ENCODE data around the gene CCDC70. TPM values are rescaled to one million over a fixed set of nuclear protein-coding genes. Genes with fewer than 3 reads are reported as not detected.

Gene CCDC70
- total RNA-seq, 1 experiment from 2014 or later = not detected

GRCh38 chr13:51879133-51879532, 17.4 kb downstream of the CCDC70 start:
- Histone ChIP-seq H3K27ac (ENCODE audit: low read depth, low read length, poor library complexity, severe bottlenecking) (no peak overlapping the region), H3K4me1 (ENCODE audit: insufficient read depth, low read length, poor library complexity, severe bottlenecking) (no peaks in the 10 kb centered on the region), H3K36me3 (ENCODE audit: insufficient read depth, low read length, poor library complexity, severe bottlenecking) (no peaks in the 10 kb centered on the region), H3K9me3 (ENCODE audit: low read depth, low read length, poor library complexity, severe bottlenecking) (no peaks in the 10 kb centered on the region), H3K27me3 (replicated peaks; ENCODE audit: insufficient read depth, low read depth, low read length, poor library complexity) (no peaks in the 10 kb centered on the region), H3K4me3 (ENCODE audit: low read depth, low read length, poor library complexity, severe bottlenecking) (no peak overlapping the region)
- BruUV-seq (replicated peaks) = no TSS peak
- TF ChIP-seq EZH2 (IDR thresholded peaks at IDR 0.05; ENCODE audit: borderline replicate concordance, low read depth, low read length, poor library complexity, severe bottlenecking) (no peak), CTCF (conservative IDR thresholded peaks at IDR 0.05; ENCODE audit: low read depth, low read length) (no peak)
- POLR2A ChIA-PET (ENCODE audit: low non-redundant PET) = no interaction called here
- CTCF ChIA-PET = no interaction called here
- DNase-seq (ENCODE audit: low spot score) = no peak
- intact Hi-C loops (cut with micrococcal nuclease; ENCODE audit: unreplicated experiment) = no loop called here

GRCh38 chr13:51881296-51881695, 19.5 kb downstream of the CCDC70 start:
- intact Hi-C loops (cut with micrococcal nuclease; ENCODE audit: unreplicated experiment) = no loop called here
- Histone ChIP-seq H3K4me1 (ENCODE audit: insufficient read depth, low read length, poor library complexity, severe bottlenecking) (no peaks in the 10 kb centered on the region), H3K4me3 (ENCODE audit: low read depth, low read length, poor library complexity, severe bottlenecking) (no peak overlapping the region), H3K36me3 (ENCODE audit: insufficient read depth, low read length, poor library complexity, severe bottlenecking) (no peaks in the 10 kb centered on the region), H3K27ac (ENCODE audit: low read depth, low read length, poor library complexity, severe bottlenecking) (no peak overlapping the region), H3K27me3 (replicated peaks; ENCODE audit: insufficient read depth, low read depth, low read length, poor library complexity) (no peaks in the 10 kb centered on the region), H3K9me3 (ENCODE audit: low read depth, low read length, poor library complexity, severe bottlenecking) (no peaks in the 10 kb centered on the region)
- no peak for DNase-seq (ENCODE audit: low spot score)
- POLR2A ChIA-PET (ENCODE audit: low non-redundant PET) = no interaction called here
- CTCF ChIA-PET = no interaction called here
- no TSS peak for BruUV-seq (replicated peaks)
- TF ChIP-seq EZH2 (IDR thresholded peaks at IDR 0.05; ENCODE audit: borderline replicate concordance, low read depth, low read length, poor library complexity, severe bottlenecking) = no peak
- no peak for TF ChIP-seq CTCF (conservative IDR thresholded peaks at IDR 0.05; ENCODE audit: low read depth, low read length)

- TF ChIP-seq CTCF (conservative IDR thresholded peaks at IDR 0.05; ENCODE audit: low read depth, low read length) (no peak), EZH2 (IDR thresholded peaks at IDR 0.05; ENCODE audit: borderline replicate concordance, low read depth, low read length, poor library complexity, severe bottlenecking) (no peak)
- Histone ChIP-seq H3K4me3 (ENCODE audit: low read depth, low read length, poor library complexity, severe bottlenecking) (no peak overlapping the region), H3K27me3 (replicated peaks; ENCODE audit: insufficient read depth, low read depth, low read length, poor library complexity) (no peaks in the 10 kb centered on the region), H3K36me3 (ENCODE audit: insufficient read depth, low read length, poor library complexity, severe bottlenecking) (no peaks in the 10 kb centered on the region), H3K27ac (ENCODE audit: low read depth, low read length, poor library complexity, severe bottlenecking) (no peak overlapping the region), H3K4me1 (ENCODE audit: insufficient read depth, low read length, poor library complexity, severe bottlenecking) (no peaks in the 10 kb centered on the region), H3K9me3 (ENCODE audit: low read depth, low read length, poor library complexity, severe bottlenecking) (no peaks in the 10 kb centered on the region)
- CTCF ChIA-PET = no interaction called here
- POLR2A ChIA-PET (ENCODE audit: low non-redundant PET) = no interaction called here
- no peak for DNase-seq (ENCODE audit: low spot score)
- intact Hi-C loops (cut with micrococcal nuclease; ENCODE audit: unreplicated experiment) = no loop called here
- no TSS peak for BruUV-seq (replicated peaks)
Observed at GRCh38 chr13:51882570-51883225, 20.9 kb downstream of the CCDC70 start.
